OCI-LY3 (cell line): ENCODE measurements around the gene WDFY1.

Experiments
- H2AFZ ChIP-seq: fragments of 200-600, 300-600 bp; shearing (Covaris generic); 2 replicates; pipeline ENCODE4 v1.6.0; 2014; ENCODE audit warnings: antibody characterized with exemption, low read depth, low read length
- H3K27ac ChIP-seq: fragments of 200-600, 300-600 bp; sonication (generic); 2 replicates; pipeline ENCODE4 v1.5.1; 2014; ENCODE audit warnings: mild to moderate bottlenecking, low read length, moderate library complexity, mixed read lengths
- H3K27me3 ChIP-seq: fragments of 200-600, 300-600 bp; sonication (generic); 2 replicates; pipeline ENCODE4 v1.6.1; 2014; ENCODE audit warnings: low read depth, low read length, mixed read lengths
- H3K36me3 ChIP-seq: fragments of 200-600, 300-600 bp; sonication (generic); replicated peaks from 2 replicates; pipeline ENCODE3; 2014; ENCODE audit warnings: low read depth, low read length, mixed read lengths
- H3K4me1 ChIP-seq: fragments of 300-600, 200-600 bp; sonication (generic); 2 replicates; pipeline ENCODE4 v1.6.1; 2014; ENCODE audit warnings: low read length, mixed read lengths
- H3K4me2 ChIP-seq: fragments of 200-600, 300-600 bp; sonication (generic); 2 replicates; pipeline ENCODE4 v1.6.1; 2014; ENCODE audit warnings: low read length, mixed read lengths
- H3K4me3 ChIP-seq: fragments of 300-600, 200-600 bp; sonication (generic); 2 replicates; pipeline ENCODE4 v1.5.1; 2014; ENCODE audit warnings: antibody characterized with exemption, mild to moderate bottlenecking, low read length, moderate library complexity
- H3K79me2 ChIP-seq: fragments of 300-600, 200-600 bp; shearing (Covaris generic); 2 replicates; pipeline ENCODE4 v1.6.1; 2014; ENCODE audit warnings: mild to moderate bottlenecking, low read length, mixed read lengths
- H3K9ac ChIP-seq: fragments of 300-600, 200-600 bp; shearing (Covaris generic); 2 replicates; pipeline ENCODE4 v1.6.0; 2014; ENCODE audit warnings: mild to moderate bottlenecking, low read length, moderate library complexity
- H3K9me3 ChIP-seq: fragments of 200-600, 300-600 bp; shearing (Covaris generic); 2 replicates; pipeline ENCODE4 v1.6.1; 2014; ENCODE audit warnings: low read length, mixed read lengths; ENCODE audit not compliant: insufficient read depth
- H4K20me1 ChIP-seq: fragments of 200-600, 300-600 bp; sonication (generic); 2 replicates; pipeline ENCODE4 v1.6.1; 2016; ENCODE audit warnings: low read length, mixed read lengths; ENCODE audit not compliant: insufficient read depth
- CTCF ChIP-seq: fragments of 200-600, 300-600 bp; sonication (generic); IDR thresholded peaks from 2 replicates; pipeline ENCODE4 v1.5.1; 2014; ENCODE audit warnings: antibody characterized with exemption, low read length, low read depth
- EZH2phosphoT487 ChIP-seq: fragments of 200-600 bp; shearing (Covaris generic); IDR thresholded peaks from 2 replicates; pipeline ENCODE4 v1.6.1; 2018; ENCODE audit warnings: antibody characterized with exemption, mixed run types, low read depth

The WDFY1 gene

GRCh38 chr2:223937535-223937934 is 7.6 kb downstream of the WDFY1 start:
- Histone ChIP-seq H3K36me3 (peaks cover 23% of the 10 kb centered on the region), H3K4me2 (peak overlapping the region; percentile 19), H3K4me1 (peaks cover 37% of the 10 kb centered on the region), H3K27ac (no peak overlapping the region), H3K79me2 (peaks cover 65% of the 10 kb centered on the region), H3K9me3 (no peaks in the 10 kb centered on the region; the same call in 1 of the 2 replicates), H3K9ac (no peak overlapping the region), H4K20me1 (peaks cover 9% of the 10 kb centered on the region), H3K27me3 (no peaks in the 10 kb centered on the region), H2AFZ (no peak overlapping the region), H3K4me3 (no peak overlapping the region)
- no peak for TF ChIP-seq CTCF
- TF ChIP-seq EZH2phosphoT487: no peak

GRCh38 chr2:223936862-223937326 is 8.2 kb downstream of the WDFY1 start:
- no peak overlapping the region for H3K9ac ChIP-seq
- H3K79me2 ChIP-seq: peaks cover 67% of the 10 kb centered on the region
- H3K27me3 ChIP-seq: no peaks in the 10 kb centered on the region
- TF ChIP-seq CTCF (no peak), EZH2phosphoT487 (no peak)
- H3K36me3 ChIP-seq: peaks cover 23% of the 10 kb centered on the region
- peaks cover 37% of the 10 kb centered on the region for H3K4me1 ChIP-seq
- no peak overlapping the region for H3K4me3 ChIP-seq
- peaks cover 9% of the 10 kb centered on the region for H4K20me1 ChIP-seq
- H3K4me2 ChIP-seq: peak overlapping the region; percentile 19
- no peak overlapping the region for H3K27ac ChIP-seq
- no peaks in the 10 kb centered on the region; the same call in 1 of the 2 replicates for H3K9me3 ChIP-seq
- no peak overlapping the region for H2AFZ ChIP-seq

DNA sequence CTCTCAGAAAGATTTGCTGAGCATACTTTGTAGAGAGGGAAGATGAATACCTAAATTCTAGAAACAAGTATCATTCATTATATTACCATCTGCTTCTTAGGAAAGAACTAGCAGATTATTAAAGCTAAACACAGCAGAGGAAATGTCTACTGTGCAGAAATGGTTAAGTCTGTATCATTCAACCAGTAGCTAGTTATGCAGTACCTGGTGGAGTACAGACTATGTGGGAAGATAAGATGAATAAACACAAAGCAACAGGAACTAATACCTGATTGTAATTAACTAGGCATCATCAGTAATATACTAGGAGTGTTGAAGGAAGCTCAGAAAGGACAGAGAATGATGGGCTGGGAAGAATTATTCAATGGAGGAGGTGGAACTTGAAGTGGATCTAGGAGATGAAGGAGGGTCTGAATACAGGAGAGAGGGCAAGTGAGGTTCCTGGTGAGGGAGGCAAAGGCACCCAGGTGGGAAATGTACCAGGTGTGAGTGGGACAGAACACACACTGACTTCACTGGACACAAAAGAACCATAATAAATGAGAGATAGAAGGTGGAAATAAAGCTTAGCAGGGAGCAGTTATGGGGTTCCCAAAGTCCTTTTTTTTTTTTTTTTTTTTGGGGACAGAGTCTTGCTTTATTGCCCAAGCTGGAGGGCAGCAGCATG is 9.5 kb downstream of the WDFY1 start:
- Histone ChIP-seq H3K9me3 (no peaks in the 10 kb centered on the region; the same call in 1 of the 2 replicates), H4K20me1 (peaks cover 12% of the 10 kb centered on the region), H3K9ac (no peak overlapping the region), H3K79me2 (peaks cover 61% of the 10 kb centered on the region), H3K27ac (no peak overlapping the region), H2AFZ (no peak overlapping the region), H3K4me3 (no peak overlapping the region), H3K4me1 (peaks cover 37% of the 10 kb centered on the region), H3K4me2 (no peak overlapping the region), H3K36me3 (peaks cover 23% of the 10 kb centered on the region), H3K27me3 (no peaks in the 10 kb centered on the region)
- TF ChIP-seq CTCF: no peak
- no peak for TF ChIP-seq EZH2phosphoT487

DNA sequence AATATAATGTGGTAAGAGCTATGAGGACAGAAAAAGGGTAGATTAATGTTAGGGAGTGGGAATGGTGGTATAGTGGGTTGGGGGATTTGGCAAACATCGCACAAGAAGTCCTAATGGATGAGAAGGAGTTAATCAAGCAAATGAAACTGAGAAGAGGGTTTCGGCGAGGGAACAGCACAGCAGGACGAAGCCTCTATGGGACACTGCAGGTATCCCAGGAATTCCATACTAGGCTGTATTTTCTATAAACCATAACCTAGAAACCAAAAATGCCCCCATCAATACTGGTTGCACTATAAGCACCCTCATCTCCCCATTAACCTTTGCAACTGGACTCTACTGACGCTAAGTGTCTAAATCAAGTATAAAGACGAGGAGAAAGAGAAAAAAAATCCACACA is 10.3 kb downstream of the WDFY1 start:
- Histone ChIP-seq H3K4me3 (no peak overlapping the region), H3K79me2 (peaks cover 64% of the 10 kb centered on the region), H3K27ac (no peak overlapping the region), H3K9ac (no peak overlapping the region), H2AFZ (no peak overlapping the region), H3K9me3 (no peaks in the 10 kb centered on the region; the same call in 1 of the 2 replicates), H4K20me1 (peaks cover 17% of the 10 kb centered on the region), H3K27me3 (no peaks in the 10 kb centered on the region), H3K4me1 (peaks cover 36% of the 10 kb centered on the region), H3K36me3 (peaks cover 17% of the 10 kb centered on the region), H3K4me2 (no peak overlapping the region)
- TF ChIP-seq CTCF: no peak
- no peak for TF ChIP-seq EZH2phosphoT487
